A549 (cell line): ENCODE measurements around the gene GALNTL6. TPM values are rescaled to one million over a fixed set of nuclear protein-coding genes. Genes with fewer than 3 reads are reported as not detected.

Experiments
- ATAC-seq, 2 experiments: fragments of 200-7000 bp in 1 of 2; fragments of >200 bp in 1 of 2; cut with Nextera tagmentation in 1 of 2; cut with Tn5 transposase in 1 of 2; 3 replicates each; pipeline versions ENCODE4 v1.8.0 to v1.9.1; 2018 to 2020; ENCODE audit warnings: mild to moderate bottlenecking in 1 of 2, moderate library complexity in 1 of 2
- CTCF ChIA-PET: fragments of 300-600 bp; sonication (Branson Sonifier 250); formaldehyde crosslinking; extraction: SDS; loops from one replicate; lab custom pipeline; 2021; ENCODE audit warnings: antibody characterized with exemption, inconsistent platforms; lab: Yijun Ruan, JAX
- POLR2A ChIA-PET: fragments of 350-600 bp; formaldehyde crosslinking; extraction: SDS; loops from one replicate; lab custom pipeline; 2021; ENCODE audit warnings: antibody characterized with exemption, inconsistent platforms; lab: Yijun Ruan, JAX
- DNase-seq, 2 experiments: peaks; one replicate each; pipeline versions ENCODE4 v3.0.0 to v3.0.0-alpha.2; 2011 to 2016; ENCODE audit warnings: low read depth in 1 of 2, low spot score in 1 of 2
- FAIRE-seq: peaks from 2 replicates; lab custom pipeline; 2011; peaks lifted over from hg19 to GRCh38; lab: Jason Lieb, UNC
- H3K27ac ChIP-seq, 2 experiments: fragments of >200 bp; sonication (Bioruptor Twin); formaldehyde crosslinking; 3 replicates each; pipeline ENCODE4 v1.5.1; 2016 to 2017
- H3K4me1 ChIP-seq: fragments of >200 bp; sonication (Bioruptor Twin); formaldehyde crosslinking; 3 replicates; pipeline ENCODE4 v1.6.1; 2016
- H3K4me2 ChIP-seq: fragments of >200 bp; sonication (Bioruptor Twin); formaldehyde crosslinking; 3 replicates; pipeline ENCODE4 v1.6.1; 2016
- H3K4me3 ChIP-seq: fragments of >200 bp; sonication (Bioruptor Twin); formaldehyde crosslinking; 3 replicates; pipeline ENCODE4 v1.5.1; 2016
- H3K9me3 ChIP-seq: fragments of >200 bp; sonication (Bioruptor Twin); formaldehyde crosslinking; 3 replicates; pipeline ENCODE4 v1.6.1; 2016
- CBX2 ChIP-seq: fragments of 200-600 bp; sonication (generic); IDR thresholded peaks from 2 replicates; pipeline ENCODE4 v1.6.1; 2016; ENCODE audit warnings: low read depth, mild to moderate bottlenecking, borderline replicate concordance
- CEBPB ChIP-seq, 2 experiments: fragments of >200 bp in 1 of 2; sonication (Bioruptor Twin) in 1 of 2; formaldehyde crosslinking in 1 of 2; IDR thresholded peaks; 2 replicates each; pipeline ENCODE4 v1.6.1; 2012 to 2016
- CHD2 ChIP-seq: fragments of 150-350 bp; IDR thresholded peaks from 2 replicates; pipeline ENCODE4 v1.6.1; 2014; ENCODE audit warnings: low read length; ENCODE audit not compliant: partially characterized antibody
- EP300 ChIP-seq, 2 experiments: fragments of >200 bp; sonication (Bioruptor Twin); formaldehyde crosslinking; IDR thresholded peaks; 2 replicates in 1 of 2; 3 replicates in 1 of 2; pipeline ENCODE4 v1.6.1; 2016 to 2017
- FOXS1 ChIP-seq: fragments of 250-450 bp; sonication (Bioruptor Pico); IDR thresholded peaks from 2 replicates; pipeline ENCODE4 v1.5.0; 2020; ENCODE audit warnings: mild to moderate bottlenecking, moderate library complexity
- HOXA7 ChIP-seq: fragments of 250-450 bp; sonication (Bioruptor Pico); IDR thresholded peaks from 2 replicates; pipeline ENCODE4 v1.5.0; 2020; ENCODE audit warnings: mild to moderate bottlenecking, moderate library complexity
- HOXB13 ChIP-seq: fragments of 250-450 bp; sonication (Bioruptor Pico); IDR thresholded peaks from 2 replicates; pipeline ENCODE4 v1.5.0; 2020; ENCODE audit warnings: low read depth, mild to moderate bottlenecking, moderate library complexity
- JUN ChIP-seq, 2 experiments: fragments of >200 bp; sonication (Bioruptor Twin); formaldehyde crosslinking; IDR thresholded peaks; 2 replicates in 1 of 2; 3 replicates in 1 of 2; pipeline ENCODE4 v1.6.1; 2016 to 2017
- JUNB ChIP-seq: fragments of >200 bp; sonication (Bioruptor Twin); formaldehyde crosslinking; IDR thresholded peaks from 2 replicates; pipeline ENCODE4 v1.6.1; 2016
- KDM1A ChIP-seq: fragments of 200-600 bp; sonication (generic); IDR thresholded peaks from 2 replicates; pipeline ENCODE4 v1.6.1; 2016; ENCODE audit warnings: low read depth, mild to moderate bottlenecking
- KDM5A ChIP-seq: fragments of 200-600 bp; sonication (generic); IDR thresholded peaks from 2 replicates; pipeline ENCODE4 v1.6.1; 2016; ENCODE audit warnings: antibody characterized with exemption, mild to moderate bottlenecking
- MAFK ChIP-seq: fragments of 450-650 bp; IDR thresholded peaks from 2 replicates; pipeline ENCODE4 v1.6.1; 2014; ENCODE audit not compliant: partially characterized antibody
- MYC ChIP-seq: IDR thresholded peaks from 2 replicates; pipeline ENCODE4 v1.6.1; 2012; ENCODE audit warnings: mild to moderate bottlenecking, inconsistent platforms, low read length, improper control_type of control experiment, borderline replicate concordance
- NR3C1 ChIP-seq: fragments of >200 bp; sonication (Bioruptor Twin); formaldehyde crosslinking; IDR thresholded peaks from 3 replicates; pipeline ENCODE4 v1.6.1; 2017
- PHF8 ChIP-seq: fragments of 200-600 bp; sonication (generic); IDR thresholded peaks from 2 replicates; pipeline ENCODE4 v1.6.1; 2016; ENCODE audit warnings: low read depth, mild to moderate bottlenecking, antibody characterized with exemption, moderate library complexity, borderline replicate concordance
- RCOR1 ChIP-seq: fragments of 150-350 bp; IDR thresholded peaks from 2 replicates; pipeline ENCODE4 v1.6.1; 2014; ENCODE audit warnings: antibody characterized with exemption, low read length, low read depth
- RFX5 ChIP-seq: fragments of 450-650 bp; IDR thresholded peaks from 2 replicates; pipeline ENCODE4 v1.7.1; 2014; ENCODE audit warnings: antibody characterized with exemption, mild to moderate bottlenecking, moderate library complexity
- RNF2 ChIP-seq: fragments of 200-600 bp; sonication (generic); IDR thresholded peaks from 2 replicates; pipeline ENCODE4 v1.6.1; 2016; ENCODE audit warnings: low read depth, mild to moderate bottlenecking, antibody characterized with exemption, moderate library complexity, borderline replicate concordance
- TFCP2L1 ChIP-seq: fragments of 250-450 bp; sonication (Bioruptor Pico); IDR thresholded peaks from 2 replicates; pipeline ENCODE4 v1.5.0; 2021; ENCODE audit warnings: mild to moderate bottlenecking
- ZSCAN20 ChIP-seq: fragments of 250-450 bp; sonication (Bioruptor Pico); IDR thresholded peaks from 2 replicates; pipeline ENCODE4 v1.8.0; 2022; ENCODE audit warnings: mild to moderate bottlenecking, moderate library complexity
- WGBS: methylation state at CpG from one replicate; pipeline ENCODE4 v1.1.6; 2017; ENCODE audit errors: missing lambda C conversion rate; 5-methylcytosine and 5-hydroxymethylcytosine counted together
- polyA plus RNA-seq, 4 experiments: library from polyadenylated mRNA; depleted of rRNA in 3 of 4; stranded (reverse); fragments of >200 nt; fragmentation: RNase III in 1 of 4; extraction: RNeasy Plus Mini Kit Qiagen cat#74134 plus additional on column Dnase treatment in 1 of 4; gene quantifications; 2 replicates in 3 of 4; 3 replicates in 1 of 4; pipeline ENCODE4 v1.2.3, GENCODE V29; 2011 to 2017

GALNTL6 gene
- polyA plus RNA-seq, 2 of the 4 experiments (the other 2 are of a cell fraction) = 0.06 to 0.49 TPM

- POLR2A ChIA-PET = no interaction called here
- no peak for DNase-seq
- no peak overlapping the region for H3K4me2 ChIP-seq
- 91% methylated on average over 1 of the region's 1 CpG for WGBS
- TF ChIP-seq CHD2 (no peak), JUNB (no peak), RNF2 (no peak), CEBPB (IDR thresholded peaks at IDR 0.05) (no peak), TFCP2L1 (CRISPR knock-in tag) (no peak), NR3C1 (no peak), HOXA7 (CRISPR knock-in tag) (no peak), PHF8 (no peak), KDM1A (no peak)
- TF ChIP-seq, all 56 proteins: peak for 0
- CTCF ChIA-PET = interaction anchor here (0.6 kb wide), 1 partner anchor 56 kb away, joined by 4 read pairs; no protein-coding TSS in a partner anchor
- no peaks in the 10 kb centered on the region for H3K9me3 ChIP-seq
- no peak overlapping the region for H3K27ac ChIP-seq
- ATAC-seq = no peak
- H3K4me3 ChIP-seq = no peak overlapping the region
- no peaks in the 10 kb centered on the region for H3K4me1 ChIP-seq
- FAIRE-seq = no peak
Measured at GRCh38 chr4:172818901-172819300, 1005.7 kb downstream of the GALNTL6 start.

GRCh38 chr4:172819353-172819752, 1006.1 kb downstream of the GALNTL6 start:
- Histone ChIP-seq H3K4me1 (no peaks in the 10 kb centered on the region), H3K9me3 (no peaks in the 10 kb centered on the region), H3K4me2 (no peak overlapping the region), H3K4me3 (no peak overlapping the region), H3K27ac (no peak overlapping the region)
- POLR2A ChIA-PET = no interaction called here
- FAIRE-seq (no peak), ATAC-seq (no peak), DNase-seq (no peak)
- CTCF ChIA-PET = interaction anchor here (0.6 kb wide), 1 partner anchor 56 kb away, joined by 4 read pairs; no protein-coding TSS in a partner anchor
- TF ChIP-seq NR3C1 = no peak
- TF ChIP-seq ZSCAN20 (CRISPR knock-in tag) = no peak
- peak; percentile 87 for TF ChIP-seq MAFK
- no peak for TF ChIP-seq JUN (IDR thresholded peaks at IDR 0.05)
- no peak for TF ChIP-seq MYC
- no peak for TF ChIP-seq CHD2
- TF ChIP-seq CBX2 = no peak
- 40% methylated on average over 1 of the region's 1 CpG for WGBS

- Histone ChIP-seq H3K4me1 (peaks cover 18% of the 10 kb centered on the region), H3K9me3 (no peaks in the 10 kb centered on the region), H3K27ac (no peak overlapping the region), H3K4me3 (no peak overlapping the region)
- FAIRE-seq (no peak), DNase-seq (no peak), ATAC-seq (no peak)
- ChIA-PET CTCF (no interaction called here), POLR2A (no interaction called here)
- TF ChIP-seq RCOR1 (no peak), FOXS1 (CRISPR knock-in tag) (no peak), HOXB13 (CRISPR knock-in tag) (no peak), RFX5 (no peak), KDM5A (no peak)
- TF ChIP-seq, all 56 proteins: peak for 0
- WGBS = 89% methylated on average over 3 of the region's 3 CpGs
- H3K4me2 ChIP-seq = no peak overlapping the region
Measured at GRCh38 chr4:172822331-172822730, 1009.1 kb downstream of the GALNTL6 start.

GRCh38 chr4:172826346-172826745, 1013.1 kb downstream of the GALNTL6 start:
- DNase-seq = peak in 1 of 2 experiments; percentile 9
- CTCF ChIA-PET = interaction anchor here (1.0 kb wide), 1 partner anchor 9 kb away, joined by 3 read pairs; no protein-coding TSS in a partner anchor
- Histone ChIP-seq H3K9me3 (peaks cover 19% of the 10 kb centered on the region), H3K4me3 (no peak overlapping the region), H3K4me2 (peak overlapping the region; percentile 45), H3K4me1 (peaks cover 21% of the 10 kb centered on the region), H3K27ac (peak overlapping the region; percentile 73 to 79)
- POLR2A ChIA-PET = no interaction called here
- 57% methylated on average over 5 of the region's 5 CpGs for WGBS
- TF ChIP-seq EP300 (IDR thresholded peaks at IDR 0.05) = no peak
- TF ChIP-seq CHD2 = no peak
- TF ChIP-seq RNF2 = no peak
- no peak for FAIRE-seq
- ATAC-seq = peak; percentile 34 to 53; a peak in 2 of 6 replicates
